Psoas muscle (tissue), 8 donors: Measurements from ENCODE around the gene TMEM269. TPM values are rescaled to one million over a fixed set of nuclear protein-coding genes. Genes with fewer than 3 reads are reported as not detected.
"Not testable (repeated sequence)": the region's sequence is repeated elsewhere in the genome, so short reads cannot be mapped to it uniquely, and the experiment has no call there.

ENCODE experiments used
- ATAC-seq, 4 donors: fragments of 200-7000 bp; cut with Tn5 transposase; one replicate each; pipeline ENCODE4 v1.9.1; 2020; ENCODE audit warnings: moderate library complexity in 3 of 4, mild to moderate bottlenecking in 2 of 4
- DNase-seq, 2 donors: peaks; one replicate each; pipeline ENCODE4 v3.0.0-alpha.2; 2020
- H3K27ac ChIP-seq: fragments of 200-600 bp; one replicate; pipeline ENCODE4 v1.8.0; 2022
- H3K27me3 ChIP-seq, 3 donors: fragments of 200-600 bp in 1 of 3; one replicate each; pipeline versions ENCODE4 v1.6.1 to v1.8.0; 2013 to 2022; ENCODE audit warnings: low read length in 2 of 3, mild to moderate bottlenecking in 2 of 3, moderate library complexity in 1 of 3; ENCODE audit not compliant: insufficient read depth in 3 of 3
- H3K36me3 ChIP-seq, 2 donors: fragments of 200-600 bp in 1 of 2; one replicate each; pipeline versions ENCODE4 v1.6.1 to v1.8.0; 2013 to 2022; ENCODE audit warnings: low read depth in 1 of 2, mild to moderate bottlenecking in 1 of 2, moderate library complexity in 1 of 2; ENCODE audit not compliant: insufficient read depth in 1 of 2
- H3K4me1 ChIP-seq: fragments of 200-600 bp; one replicate; pipeline ENCODE4 v1.8.0; 2022
- H3K4me3 ChIP-seq: fragments of 200-600 bp; one replicate; pipeline ENCODE4 v1.8.0; 2022; ENCODE audit warnings: mild to moderate bottlenecking
- H3K9me3 ChIP-seq: fragments of 200-600 bp; one replicate; pipeline ENCODE4 v1.8.0; 2022
- CTCF ChIP-seq: fragments of 200-600 bp; IDR thresholded peaks from one replicate; pipeline ENCODE4 v1.8.0; 2022; ENCODE audit warnings: antibody characterized with exemption
- WGBS, 3 donors: extraction: QIAGEN DNeasy Blood & Tissue Kit; methylation state at CpG; one replicate each; pipeline versions ENCODE4 v1.1.6 to v1.1.7; 2013; 5-methylcytosine and 5-hydroxymethylcytosine counted together
- intact Hi-C, 2 donors: fragments of 100-400 bp; cut with DNase I; formaldehyde crosslinking; loops; one replicate each; pipeline versions ENCODE4 v1.11.0 to v1.14.2; 2022
- polyA plus RNA-seq, 3 donors: library from polyadenylated mRNA; stranded (reverse); fragments of 200-250 nt; gene quantifications; one replicate each; pipeline ENCODE4 v1.2.3, GENCODE V29; 2013
- total RNA-seq, 4 donors: library from RNA; stranded (reverse); fragmentation: NEBNext Ultra II Directional in 2 of 4; extraction: Animal tissue kit (Norgen Biotek cat#: 25700) in 2 of 4; gene quantifications; one replicate each; pipeline versions ENCODE4 v1.2.1 to v1.2.4, GENCODE V29; 2021 to 2023
- donor health status: healthy with polysubstance abuse.
- donor health status: DM: no; HTN: no; CAD: no; lungs with moderate emphysema.
- donor health status: Bipolar disorder and iron deficiency.
- donor health status: healthy.
- donor health status: DM: yes; HTN: yes; CAD: no.
- donor health status: DM: no; HTN: no; CAD: no.
- donor health status: DM: no; HTN: no; CAD: no.
- donor health status: DM: yes; HTN: yes; CAD: no.

TMEM269 gene
- total and polyA plus RNA-seq, 7 donors = 0.05 to 0.89 (median 0.15) TPM

GRCh38 chr1:42797979-42798378 lies 13.2 kb downstream of the TMEM269 start:
- Histone ChIP-seq H3K9me3 (no peaks in the 10 kb centered on the region), H3K4me3 (no peak overlapping the region), H3K27ac (no peak overlapping the region), H3K27me3 (no peaks in the 10 kb centered on the region), H3K4me1 (no peaks in the 10 kb centered on the region), H3K36me3 (no peaks in the 10 kb centered on the region)
- 84 to 90% (median 88%) methylated on average over 5 of the region's 5 CpGs for WGBS, 3 donors
- DNase-seq (no peak), ATAC-seq (no peak)
- TF ChIP-seq CTCF = no peak
- intact Hi-C loops = no loop called here

GRCh38 chr1:42801832-42802473 lies 17.2 kb downstream of the TMEM269 start:
- intact Hi-C loops = no loop called here
- 55 to 61% (median 61%) methylated on average over 8 of the region's 8 CpGs for WGBS, 3 donors
- Histone ChIP-seq H3K36me3 (peaks cover 0 to 4% of the 10 kb centered on the region in 2 donors), H3K4me3 (no peak overlapping the region), H3K27me3 (no peaks in the 10 kb centered on the region), H3K4me1 (no peaks in the 10 kb centered on the region), H3K9me3 (no peaks in the 10 kb centered on the region), H3K27ac (peak overlapping the region; percentile 2)
- DNase-seq (no peak), ATAC-seq (peak in 1 of 4 donors; percentile 51)
- TF ChIP-seq CTCF = no peak

- ATAC-seq (no peak), DNase-seq (no peak)
- no peaks in the 10 kb centered on the region for H3K9me3 ChIP-seq
- H3K27ac ChIP-seq = no peak overlapping the region
- H3K27me3 ChIP-seq = no peaks in the 10 kb centered on the region
- no peak for TF ChIP-seq CTCF
- no peaks in the 10 kb centered on the region for H3K4me1 ChIP-seq
- intact Hi-C loops = no loop called here
- peaks cover 0 to 14% of the 10 kb centered on the region in 2 donors for H3K36me3 ChIP-seq
- H3K4me3 ChIP-seq = no peak overlapping the region
Observed at GRCh38 chr1:42806171-42806570, 21.4 kb downstream of the TMEM269 start.

GRCh38 chr1:42806593-42806992 lies 21.8 kb downstream of the TMEM269 start:
- TF ChIP-seq CTCF = no peak

GRCh38 chr1:42807056-42807668 lies 22.4 kb downstream of the TMEM269 start:
- peaks cover 0 to 16% of the 10 kb centered on the region in 2 donors for H3K36me3 ChIP-seq
- intact Hi-C loops = no loop called here
- TF ChIP-seq CTCF = no peak
- DNase-seq (no peak), ATAC-seq (no peak)
- no peak overlapping the region for H3K27ac ChIP-seq
- H3K4me3 ChIP-seq = no peak overlapping the region
- H3K27me3 ChIP-seq = no peaks in the 10 kb centered on the region
- no peaks in the 10 kb centered on the region for H3K9me3 ChIP-seq
- no peaks in the 10 kb centered on the region for H3K4me1 ChIP-seq

More at GRCh38 chr1:42806593-42806992, 21.8 kb downstream of the TMEM269 start:
- Histone ChIP-seq H3K9me3 (no peaks in the 10 kb centered on the region), H3K4me1 (no peaks in the 10 kb centered on the region), H3K36me3 (peaks cover 0 to 16% of the 10 kb centered on the region in 2 donors), H3K4me3 (no peak overlapping the region), H3K27me3 (no peaks in the 10 kb centered on the region), H3K27ac (no peak overlapping the region)
- WGBS, 3 donors = 84 to 85% (median 84%) methylated on average over 5 of the region's 5 CpGs
- no peak for ATAC-seq
- intact Hi-C loops = no loop called here
- no peak for DNase-seq

- Histone ChIP-seq H3K4me1 (peaks cover 19% of the 10 kb centered on the region), H3K36me3 (peaks cover 0 to 14% of the 10 kb centered on the region in 2 donors)
- H3K27ac ChIP-seq, H3K9me3 ChIP-seq, H3K4me3 ChIP-seq, H3K27me3 ChIP-seq, ATAC-seq, DNase-seq: not testable (repeated sequence)
- intact Hi-C loops = loop anchor here in 1 of 2 donors (5.0 kb wide), 1 partner anchor 48 kb away; the partner anchor contains the start of genes C1orf50 and P3H1
- WGBS, 3 donors = 97 to 100% (median 100%) methylated on average over 2 to 3 of the region's 3 CpGs
Observed at GRCh38 chr1:42814815-42815214, 30.0 kb downstream of the TMEM269 start.
